ENCODE data around the gene BMP7. TPM values are rescaled to one million over a fixed set of nuclear protein-coding genes. Genes with fewer than 3 reads are reported as not detected.

BMP7 gene
- total RNA-seq, 4 donors from 2014 or later = 34.0 to 113 (median 80.2) TPM

- H3K36me3 ChIP-seq = no peaks in the 10 kb centered on the region
- no peak for TF ChIP-seq CTCF (IDR thresholded peaks at IDR 0.05)
- TF ChIP-seq POLR2A (IDR thresholded peaks at IDR 0.05) = no peak
- peaks cover 74 to 94% of the 10 kb centered on the region in 2 donors for H3K4me1 ChIP-seq
- H3K9me3 ChIP-seq = no peaks in the 10 kb centered on the region
- intact Hi-C loops (cut with DNase I) = no loop called here
- WGBS, 2 donors = 59 to 62% methylated on average over 4 of the region's 4 CpGs
- H3K27ac ChIP-seq = peak overlapping the region; percentile 94 to 98 (median 97)
- no peak for DNase-seq
- no peak overlapping the region for H3K4me3 ChIP-seq (replicated peaks in 1 of 3)
- H3K27me3 ChIP-seq = no peaks in the 10 kb centered on the region
Observed at GRCh38 chr20:57248132-57248797, 18.2 kb downstream of the BMP7 start.

GRCh38 chr20:57247292-57247965, 19.0 kb downstream of the BMP7 start:
- TF ChIP-seq CTCF (IDR thresholded peaks at IDR 0.05) (no peak), POLR2A (IDR thresholded peaks at IDR 0.05) (peak in 1 of 2 donors; percentile 48)

GRCh38 chr20:57245997-57246396, 20.4 kb downstream of the BMP7 start:
- DNase-seq = no peak
- H3K36me3 ChIP-seq = no peaks in the 10 kb centered on the region
- no peaks in the 10 kb centered on the region for H3K27me3 ChIP-seq
- H3K4me3 ChIP-seq (replicated peaks in 1 of 3) = no peak overlapping the region
- no peaks in the 10 kb centered on the region for H3K9me3 ChIP-seq
- H3K4me1 ChIP-seq = peaks cover 87 to 95% of the 10 kb centered on the region in 2 donors
- TF ChIP-seq CTCF (IDR thresholded peaks at IDR 0.05) = no peak
- TF ChIP-seq POLR2A (IDR thresholded peaks at IDR 0.05) = no peak
- WGBS, 2 donors = 57 to 63% methylated on average over 5 of the region's 5 CpGs
- intact Hi-C loops (cut with DNase I) = no loop called here
- H3K27ac ChIP-seq = peak overlapping the region; percentile 94 to 98 (median 97)

More at GRCh38 chr20:57247292-57247965, 19.0 kb downstream of the BMP7 start:
- peak overlapping the region; percentile 94 to 98 (median 97) for H3K27ac ChIP-seq
- DNase-seq = peak; percentile 85 to 86
- peaks cover 83 to 94% of the 10 kb centered on the region in 2 donors for H3K4me1 ChIP-seq
- no peak overlapping the region for H3K4me3 ChIP-seq (replicated peaks in 1 of 3)
- WGBS, 2 donors = 27 to 38% methylated on average over 8 of the region's 8 CpGs
- no peaks in the 10 kb centered on the region for H3K9me3 ChIP-seq
- H3K27me3 ChIP-seq = no peaks in the 10 kb centered on the region
- no peaks in the 10 kb centered on the region for H3K36me3 ChIP-seq
- intact Hi-C loops (cut with DNase I) = no loop called here

- intact Hi-C loops (cut with DNase I) = no loop called here
- DNase-seq = peak; percentile 75 to 77
- H3K27me3 ChIP-seq = no peaks in the 10 kb centered on the region
- H3K27ac ChIP-seq = peak overlapping the region; percentile 94 to 98 (median 97)
- H3K36me3 ChIP-seq = no peaks in the 10 kb centered on the region
- TF ChIP-seq CTCF (IDR thresholded peaks at IDR 0.05) (peak in 3 of 6 experiments; percentile 19 to 36 (median 25)), POLR2A (IDR thresholded peaks at IDR 0.05) (no peak)
- peaks cover 94 to 97% of the 10 kb centered on the region in 2 donors for H3K4me1 ChIP-seq
- H3K9me3 ChIP-seq = no peaks in the 10 kb centered on the region
- 54 to 70% methylated on average over 3 of the region's 3 CpGs for WGBS, 2 donors
- no peak overlapping the region for H3K4me3 ChIP-seq (replicated peaks in 1 of 3)
Observed at GRCh38 chr20:57244627-57245214, 21.7 kb downstream of the BMP7 start.

GRCh38 chr20:57244221-57244585, 22.2 kb downstream of the BMP7 start:
- H3K4me1 ChIP-seq = peaks cover 92 to 97% of the 10 kb centered on the region in 2 donors
- intact Hi-C loops (cut with DNase I) = no loop called here
- no peaks in the 10 kb centered on the region for H3K27me3 ChIP-seq
- 24 to 31% methylated on average over 3 to 7 of the region's 7 CpGs for WGBS, 2 donors
- peak; percentile 92 to 95 for DNase-seq
- H3K27ac ChIP-seq = peak overlapping the region; percentile 94 to 98 (median 97)
- TF ChIP-seq CTCF (IDR thresholded peaks at IDR 0.05) = no peak
- TF ChIP-seq POLR2A (IDR thresholded peaks at IDR 0.05) = peak in 1 of 2 donors; percentile 33
- no peaks in the 10 kb centered on the region for H3K36me3 ChIP-seq
- H3K9me3 ChIP-seq = no peaks in the 10 kb centered on the region
- H3K4me3 ChIP-seq (replicated peaks in 1 of 3) = no peak overlapping the region

Measured in thyroid gland (tissue), 4 donors.